Measurements from ENCODE around the gene CD82.

The CD82 gene

GRCh38 chr11:44589301-44589700, 23.8 kb downstream of the CD82 start:
- Histone ChIP-seq H3K9me3 (ENCODE audit: control insufficient read depth, low read length) (no peaks in the 10 kb centered on the region), H3K36me3 (ENCODE audit: control insufficient read depth, insufficient read depth, low read length) (no peaks in the 10 kb centered on the region), H3K4me3 (ENCODE audit: insufficient read depth, low read depth, low read length) (no peak overlapping the region), H3K27ac (ENCODE audit: insufficient read depth, low read depth, low read length, poor library complexity, severe bottlenecking) (no peak overlapping the region), H3K27me3 (ENCODE audit: control insufficient read depth, insufficient read depth, low read length, poor library complexity, severe bottlenecking) (no peaks in the 10 kb centered on the region), H3K4me1 (ENCODE audit: control insufficient read depth, insufficient read depth, low read length) (peaks cover 16% of the 10 kb centered on the region)
- WGBS, 2 experiments = 94 to 95% methylated on average over 3 of the region's 3 CpGs

GRCh38 chr11:44590769-44591168, 25.3 kb downstream of the CD82 start:
- H3K4me1 ChIP-seq (ENCODE audit: control insufficient read depth, insufficient read depth, low read length) = peaks cover 16% of the 10 kb centered on the region
- no peak overlapping the region for H3K27ac ChIP-seq (ENCODE audit: insufficient read depth, low read depth, low read length, poor library complexity, severe bottlenecking)
- no peaks in the 10 kb centered on the region for H3K36me3 ChIP-seq (ENCODE audit: control insufficient read depth, insufficient read depth, low read length)
- no peaks in the 10 kb centered on the region for H3K27me3 ChIP-seq (ENCODE audit: control insufficient read depth, insufficient read depth, low read length, poor library complexity, severe bottlenecking)
- H3K9me3 ChIP-seq (ENCODE audit: control insufficient read depth, low read length) = no peaks in the 10 kb centered on the region
- 76 to 79% methylated on average over 6 of the region's 6 CpGs for WGBS, 2 experiments
- H3K4me3 ChIP-seq (ENCODE audit: insufficient read depth, low read depth, low read length) = no peak overlapping the region

- Histone ChIP-seq H3K4me3 (ENCODE audit: insufficient read depth, low read depth, low read length) (no peak overlapping the region), H3K27me3 (ENCODE audit: control insufficient read depth, insufficient read depth, low read length, poor library complexity, severe bottlenecking) (no peaks in the 10 kb centered on the region), H3K36me3 (ENCODE audit: control insufficient read depth, insufficient read depth, low read length) (no peaks in the 10 kb centered on the region), H3K9me3 (ENCODE audit: control insufficient read depth, low read length) (no peaks in the 10 kb centered on the region), H3K4me1 (ENCODE audit: control insufficient read depth, insufficient read depth, low read length) (peaks cover 23% of the 10 kb centered on the region), H3K27ac (ENCODE audit: insufficient read depth, low read depth, low read length, poor library complexity, severe bottlenecking) (no peak overlapping the region)
- 88 to 93% methylated on average over 4 of the region's 4 CpGs for WGBS, 2 experiments
Measured at GRCh38 chr11:44591557-44591956, 26.1 kb downstream of the CD82 start.

GRCh38 chr11:44592125-44592940, 26.9 kb downstream of the CD82 start:
- Histone ChIP-seq H3K27ac (ENCODE audit: insufficient read depth, low read depth, low read length, poor library complexity, severe bottlenecking) (no peak overlapping the region), H3K27me3 (ENCODE audit: control insufficient read depth, insufficient read depth, low read length, poor library complexity, severe bottlenecking) (no peaks in the 10 kb centered on the region), H3K9me3 (ENCODE audit: control insufficient read depth, low read length) (no peaks in the 10 kb centered on the region), H3K36me3 (ENCODE audit: control insufficient read depth, insufficient read depth, low read length) (no peaks in the 10 kb centered on the region), H3K4me3 (ENCODE audit: insufficient read depth, low read depth, low read length) (no peak overlapping the region), H3K4me1 (ENCODE audit: control insufficient read depth, insufficient read depth, low read length) (peaks cover 25% of the 10 kb centered on the region)
- WGBS, 2 experiments = 88% methylated on average over 13 of the region's 13 CpGs

GRCh38 chr11:44593251-44593650, 27.8 kb downstream of the CD82 start:
- Histone ChIP-seq H3K27me3 (ENCODE audit: control insufficient read depth, insufficient read depth, low read length, poor library complexity, severe bottlenecking) (no peaks in the 10 kb centered on the region), H3K4me3 (ENCODE audit: insufficient read depth, low read depth, low read length) (no peak overlapping the region), H3K36me3 (ENCODE audit: control insufficient read depth, insufficient read depth, low read length) (no peaks in the 10 kb centered on the region), H3K27ac (ENCODE audit: insufficient read depth, low read depth, low read length, poor library complexity, severe bottlenecking) (no peak overlapping the region), H3K4me1 (ENCODE audit: control insufficient read depth, insufficient read depth, low read length) (peaks cover 25% of the 10 kb centered on the region), H3K9me3 (ENCODE audit: control insufficient read depth, low read length) (no peaks in the 10 kb centered on the region)
- 81 to 86% methylated on average over 8 of the region's 8 CpGs for WGBS, 2 experiments

- 81 to 83% methylated on average over 6 of the region's 6 CpGs for WGBS, 2 experiments
- no peaks in the 10 kb centered on the region for H3K36me3 ChIP-seq (ENCODE audit: control insufficient read depth, insufficient read depth, low read length)
- no peak overlapping the region for H3K4me3 ChIP-seq (ENCODE audit: insufficient read depth, low read depth, low read length)
- peaks cover 25% of the 10 kb centered on the region for H3K4me1 ChIP-seq (ENCODE audit: control insufficient read depth, insufficient read depth, low read length)
- no peaks in the 10 kb centered on the region for H3K9me3 ChIP-seq (ENCODE audit: control insufficient read depth, low read length)
- no peak overlapping the region for H3K27ac ChIP-seq (ENCODE audit: insufficient read depth, low read depth, low read length, poor library complexity, severe bottlenecking)
- H3K27me3 ChIP-seq (ENCODE audit: control insufficient read depth, insufficient read depth, low read length, poor library complexity, severe bottlenecking) = no peaks in the 10 kb centered on the region
Measured at GRCh38 chr11:44595006-44595405, 29.5 kb downstream of the CD82 start.

- 91 to 93% methylated on average over 10 of the region's 10 CpGs for whole genome bisulfite sequencing, 2 experiments
- H3K9me3 ChIP-seq (ENCODE audit: control insufficient read depth, low read length) = no peaks in the 10 kb centered on the region
- H3K27me3 ChIP-seq (ENCODE audit: control insufficient read depth, insufficient read depth, low read length, poor library complexity, severe bottlenecking) = no peaks in the 10 kb centered on the region
- H3K4me3 ChIP-seq (ENCODE audit: insufficient read depth, low read depth, low read length) = no peak overlapping the region
- H3K4me1 ChIP-seq (ENCODE audit: control insufficient read depth, insufficient read depth, low read length) = peaks cover 35% of the 10 kb centered on the region
- no peaks in the 10 kb centered on the region for H3K36me3 ChIP-seq (ENCODE audit: control insufficient read depth, insufficient read depth, low read length)
- no peak overlapping the region for H3K27ac ChIP-seq (ENCODE audit: insufficient read depth, low read depth, low read length, poor library complexity, severe bottlenecking)
Measured at GRCh38 chr11:44595964-44596381, 30.5 kb downstream of the CD82 start.

- Histone ChIP-seq H3K36me3 (ENCODE audit: control insufficient read depth, insufficient read depth, low read length) (no peaks in the 10 kb centered on the region), H3K27ac (ENCODE audit: insufficient read depth, low read depth, low read length, poor library complexity, severe bottlenecking) (no peak overlapping the region), H3K27me3 (ENCODE audit: control insufficient read depth, insufficient read depth, low read length, poor library complexity, severe bottlenecking) (no peaks in the 10 kb centered on the region), H3K4me3 (ENCODE audit: insufficient read depth, low read depth, low read length) (no peak overlapping the region), H3K4me1 (ENCODE audit: control insufficient read depth, insufficient read depth, low read length) (peaks cover 37% of the 10 kb centered on the region), H3K9me3 (ENCODE audit: control insufficient read depth, low read length) (no peaks in the 10 kb centered on the region)
- 87 to 88% methylated on average over 13 of the region's 13 CpGs for WGBS, 2 experiments
Measured at GRCh38 chr11:44596525-44597276, 31.2 kb downstream of the CD82 start.

GRCh38 chr11:44597358-44598012, 32.0 kb downstream of the CD82 start:
- Histone ChIP-seq H3K4me1 (ENCODE audit: control insufficient read depth, insufficient read depth, low read length) (peaks cover 37% of the 10 kb centered on the region), H3K27ac (ENCODE audit: insufficient read depth, low read depth, low read length, poor library complexity, severe bottlenecking) (no peak overlapping the region)
- 87 to 92% methylated on average over 5 of the region's 5 CpGs for WGBS, 2 experiments

GRCh38 chr11:44598831-44599230, 33.4 kb downstream of the CD82 start:
- H3K4me3 ChIP-seq (ENCODE audit: insufficient read depth, low read depth, low read length) = no peak overlapping the region
- WGBS, 2 experiments = 88 to 96% methylated on average over 1 of the region's 1 CpG
- no peaks in the 10 kb centered on the region for H3K36me3 ChIP-seq (ENCODE audit: control insufficient read depth, insufficient read depth, low read length)
- H3K27me3 ChIP-seq (ENCODE audit: control insufficient read depth, insufficient read depth, low read length, poor library complexity, severe bottlenecking) = no peaks in the 10 kb centered on the region
- peaks cover 36% of the 10 kb centered on the region for H3K4me1 ChIP-seq (ENCODE audit: control insufficient read depth, insufficient read depth, low read length)
- no peaks in the 10 kb centered on the region for H3K9me3 ChIP-seq (ENCODE audit: control insufficient read depth, low read length)
- no peak overlapping the region for H3K27ac ChIP-seq (ENCODE audit: insufficient read depth, low read depth, low read length, poor library complexity, severe bottlenecking)

More at GRCh38 chr11:44597358-44598012, 32.0 kb downstream of the CD82 start:
- Histone ChIP-seq H3K4me3 (ENCODE audit: insufficient read depth, low read depth, low read length) (no peak overlapping the region), H3K27me3 (ENCODE audit: control insufficient read depth, insufficient read depth, low read length, poor library complexity, severe bottlenecking) (no peaks in the 10 kb centered on the region), H3K36me3 (ENCODE audit: control insufficient read depth, insufficient read depth, low read length) (no peaks in the 10 kb centered on the region), H3K9me3 (ENCODE audit: control insufficient read depth, low read length) (no peaks in the 10 kb centered on the region)
